Neural progenitor cell (in vitro differentiated cells): ENCODE results near the gene CLDN22. TPM values are rescaled to one million over a fixed set of nuclear protein-coding genes. Genes with fewer than 3 reads are reported as not detected.
A peak's percentile ranks its signal among the peaks of the same experiment; 100 is the strongest.

ENCODE experiments used
- DNase-seq: peaks from one replicate; pipeline ENCODE4 v3.0.0-alpha.2; 2016; ENCODE audit warnings: low spot score
- H2AFZ ChIP-seq: fragments of 200-600 bp; sonication (generic); replicated peaks from 2 replicates; pipeline ENCODE4 v1.6.1; 2016; ENCODE audit warnings: antibody characterized with exemption
- H3F3A ChIP-seq: fragments of 200-600 bp; sonication (generic); 2 replicates; pipeline ENCODE4 v1.6.1; 2016; ENCODE audit warnings: antibody characterized with exemption, low read depth
- H3K27ac ChIP-seq: fragments of 200-600 bp; sonication (generic); 2 replicates; pipeline ENCODE4 v1.5.1; 2016; ENCODE audit warnings: mild to moderate bottlenecking
- H3K27me3 ChIP-seq: fragments of 200-600 bp; sonication (generic); 2 replicates; pipeline ENCODE4 v1.6.1; 2016; ENCODE audit warnings: mild to moderate bottlenecking, moderate library complexity
- H3K36me3 ChIP-seq: fragments of 200-600 bp; sonication (generic); 2 replicates; pipeline ENCODE4 v1.5.1; 2016
- H3K4me1 ChIP-seq: fragments of 200-600 bp; sonication (generic); 2 replicates; pipeline ENCODE4 v1.6.1; 2016; ENCODE audit warnings: mixed run types
- H3K4me2 ChIP-seq: fragments of 200-600 bp; sonication (generic); 2 replicates; pipeline ENCODE4 v1.6.1; 2016
- H3K4me3 ChIP-seq: fragments of 200-600 bp; sonication (generic); 2 replicates; pipeline ENCODE4 v1.5.1; 2016
- H3K79me2 ChIP-seq: fragments of 200-600 bp; sonication (generic); 2 replicates; pipeline ENCODE4 v1.6.1; 2016; ENCODE audit warnings: low read depth
- H3K9ac ChIP-seq: fragments of 200-600 bp; sonication (generic); 2 replicates; pipeline ENCODE4 v1.6.1; 2016
- H3K9me3 ChIP-seq: fragments of 200-600 bp; sonication (generic); 2 replicates; pipeline ENCODE4 v1.5.1; 2016; ENCODE audit warnings: low read depth
- H4K20me1 ChIP-seq: fragments of 200-600 bp; sonication (generic); 2 replicates; pipeline ENCODE4 v1.6.1; 2016; ENCODE audit warnings: low read depth
- H3K27ac Mint-ChIP-seq: 3 replicates; pipeline ENCODE4 v1.8.0; 2021; ENCODE audit warnings: mixed read lengths
- H3K27me3 Mint-ChIP-seq: 2 replicates; pipeline ENCODE4 v1.8.0; 2022; ENCODE audit warnings: low read depth, mild to moderate bottlenecking, inconsistent platforms, moderate library complexity, mixed read lengths; ENCODE audit not compliant: insufficient read depth
- H3K36me3 Mint-ChIP-seq: 3 replicates; pipeline ENCODE4 v1.8.0; 2021; ENCODE audit warnings: mixed read lengths
- H3K4me1 Mint-ChIP-seq: 3 replicates; pipeline ENCODE4 v1.8.0; 2021; ENCODE audit warnings: mixed read lengths
- H3K4me3 Mint-ChIP-seq: 3 replicates; pipeline ENCODE4 v1.8.0; 2021; ENCODE audit warnings: mild to moderate bottlenecking, moderate library complexity, mixed read lengths
- H3K9me3 Mint-ChIP-seq: 3 replicates; pipeline ENCODE4 v1.8.0; 2020; ENCODE audit warnings: mixed read lengths
- EZH2 ChIP-seq: fragments of 200-600 bp; sonication (generic); IDR thresholded peaks from 2 replicates; pipeline ENCODE4 v1.6.1; 2017; ENCODE audit warnings: antibody characterized with exemption, mild to moderate bottlenecking, moderate library complexity
- EZH2phosphoT487 ChIP-seq: fragments of 200-600 bp; sonication (generic); IDR thresholded peaks from 2 replicates; pipeline ENCODE4 v1.6.1; 2017; ENCODE audit warnings: antibody characterized with exemption
- total RNA-seq: library from RNA; depleted of rRNA; stranded (reverse); fragments of >200 nt; gene quantifications from 2 replicates; pipeline ENCODE4 v1.2.3, GENCODE V29; 2015; ENCODE audit warnings: low replicate concordance
- TF ChIP-seq, protein P1 (sequence below): fragments of 200-600 bp; sonication (generic); IDR thresholded peaks from 2 replicates; pipeline ENCODE4 v1.5.1; 2017; ENCODE audit warnings: antibody characterized with exemption, mild to moderate bottlenecking

The CLDN22 gene
- total RNA-seq, 1 donor from 2014 or later, result not detected

DNA sequence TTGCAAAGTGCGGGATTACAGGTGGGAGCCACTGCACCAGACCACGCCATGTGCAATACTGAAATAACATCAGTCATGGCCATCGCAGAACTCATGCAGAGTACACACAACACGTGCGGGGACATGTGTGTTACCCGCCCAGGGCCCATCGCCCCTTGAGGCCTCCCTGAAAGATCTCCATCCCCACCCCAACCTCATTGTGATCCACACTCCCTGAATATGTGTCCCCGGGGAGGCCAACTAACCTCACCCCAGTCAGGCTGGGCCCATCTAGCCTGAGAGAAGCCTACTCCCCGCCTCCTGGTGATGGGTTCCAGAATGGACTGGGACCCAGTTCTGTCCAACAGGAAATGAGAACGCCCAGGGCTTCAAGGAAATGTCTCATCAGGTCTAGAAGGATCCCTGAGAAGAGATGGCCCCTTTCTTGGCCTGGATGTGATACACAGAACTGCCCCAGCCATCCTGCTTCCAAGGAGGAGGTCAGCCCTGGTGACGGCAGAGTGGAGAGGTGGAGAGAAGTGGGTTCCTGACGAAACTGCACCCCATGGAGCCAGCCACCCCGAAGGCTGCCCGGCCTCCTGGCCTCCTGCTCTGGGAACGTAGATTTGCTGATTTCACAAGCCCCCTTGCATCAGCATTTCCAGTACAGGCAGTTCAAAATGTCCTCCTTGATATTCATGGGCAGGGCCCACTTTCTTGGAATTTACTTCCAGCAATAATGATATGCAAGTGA, 24.6 kb upstream of the CLDN22 start:
- H3K4me1 Mint-ChIP-seq, result peaks cover 9% of the 10 kb centered on the region
- no peaks in the 10 kb centered on the region for H4K20me1 ChIP-seq
- TF ChIP-seq, protein P1, sequence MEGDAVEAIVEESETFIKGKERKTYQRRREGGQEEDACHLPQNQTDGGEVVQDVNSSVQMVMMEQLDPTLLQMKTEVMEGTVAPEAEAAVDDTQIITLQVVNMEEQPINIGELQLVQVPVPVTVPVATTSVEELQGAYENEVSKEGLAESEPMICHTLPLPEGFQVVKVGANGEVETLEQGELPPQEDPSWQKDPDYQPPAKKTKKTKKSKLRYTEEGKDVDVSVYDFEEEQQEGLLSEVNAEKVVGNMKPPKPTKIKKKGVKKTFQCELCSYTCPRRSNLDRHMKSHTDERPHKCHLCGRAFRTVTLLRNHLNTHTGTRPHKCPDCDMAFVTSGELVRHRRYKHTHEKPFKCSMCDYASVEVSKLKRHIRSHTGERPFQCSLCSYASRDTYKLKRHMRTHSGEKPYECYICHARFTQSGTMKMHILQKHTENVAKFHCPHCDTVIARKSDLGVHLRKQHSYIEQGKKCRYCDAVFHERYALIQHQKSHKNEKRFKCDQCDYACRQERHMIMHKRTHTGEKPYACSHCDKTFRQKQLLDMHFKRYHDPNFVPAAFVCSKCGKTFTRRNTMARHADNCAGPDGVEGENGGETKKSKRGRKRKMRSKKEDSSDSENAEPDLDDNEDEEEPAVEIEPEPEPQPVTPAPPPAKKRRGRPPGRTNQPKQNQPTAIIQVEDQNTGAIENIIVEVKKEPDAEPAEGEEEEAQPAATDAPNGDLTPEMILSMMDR, result no peak
- TF ChIP-seq EZH2phosphoT487 (no peak), EZH2 (no peak)
- no peak overlapping the region for H3K27ac ChIP-seq
- no peak overlapping the region for H3K4me3 ChIP-seq
- peak overlapping the region; percentile 60 for H2AFZ ChIP-seq
- no peaks in the 10 kb centered on the region for H3K27me3 ChIP-seq
- H3K36me3 ChIP-seq, result no peaks in the 10 kb centered on the region
- no peak overlapping the region for H3K9ac ChIP-seq
- peaks cover 8% of the 10 kb centered on the region for H3K9me3 Mint-ChIP-seq
- H3K4me1 ChIP-seq, result peaks cover 8% of the 10 kb centered on the region
- no peaks in the 10 kb centered on the region for H3K9me3 ChIP-seq
- H3K27ac Mint-ChIP-seq, result peak overlapping the region; percentile 60
- no peak for DNase-seq
- H3K4me3 Mint-ChIP-seq, result no peak overlapping the region
- H3K27me3 Mint-ChIP-seq, result peaks cover 14% of the 10 kb centered on the region
- no peaks in the 10 kb centered on the region for H3K79me2 ChIP-seq
- no peaks in the 10 kb centered on the region for H3F3A ChIP-seq
- H3K36me3 Mint-ChIP-seq, result no peaks in the 10 kb centered on the region
- no peak overlapping the region for H3K4me2 ChIP-seq

DNA sequence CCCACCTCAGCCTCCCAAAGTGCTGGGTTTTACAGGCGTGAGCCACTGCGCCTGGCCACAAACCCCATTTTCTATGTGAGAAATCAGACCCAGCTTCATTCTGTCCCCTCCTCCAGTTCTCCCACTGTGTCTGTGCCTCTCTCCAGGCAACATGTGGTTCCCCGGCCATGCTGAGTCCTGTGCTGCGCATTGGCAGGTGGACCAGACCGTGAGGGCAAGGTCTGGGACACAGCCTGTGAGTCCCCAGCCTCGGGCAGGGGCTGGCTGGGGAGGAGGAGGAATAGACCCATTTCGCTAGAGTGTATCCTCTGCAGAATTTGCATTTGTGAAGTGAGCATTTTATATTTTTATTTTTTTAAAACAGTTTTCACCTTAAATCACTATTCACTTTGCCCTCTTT, 23.7 kb upstream of the CLDN22 start:
- no peaks in the 10 kb centered on the region for H4K20me1 ChIP-seq
- peaks cover 8% of the 10 kb centered on the region for H3K4me1 ChIP-seq
- no peak overlapping the region for H3K27ac ChIP-seq
- H3K4me3 ChIP-seq, result no peak overlapping the region
- no peaks in the 10 kb centered on the region for H3K36me3 ChIP-seq
- Mint-ChIP-seq H3K36me3 (no peaks in the 10 kb centered on the region), H3K27me3 (peaks cover 12% of the 10 kb centered on the region), H3K27ac (no peak overlapping the region), H3K9me3 (peaks cover 5% of the 10 kb centered on the region), H3K4me1 (peaks cover 9% of the 10 kb centered on the region), H3K4me3 (no peak overlapping the region)
- H3K9me3 ChIP-seq, result no peaks in the 10 kb centered on the region
- no peaks in the 10 kb centered on the region for H3K79me2 ChIP-seq
- no peaks in the 10 kb centered on the region for H3F3A ChIP-seq
- no peaks in the 10 kb centered on the region for H3K27me3 ChIP-seq
- TF ChIP-seq, protein P1, result no peak
- TF ChIP-seq EZH2phosphoT487, result no peak
- no peak for TF ChIP-seq EZH2
- DNase-seq, result no peak
- no peak overlapping the region for H3K9ac ChIP-seq
- no peak overlapping the region for H3K4me2 ChIP-seq
- no peak overlapping the region for H2AFZ ChIP-seq

DNA sequence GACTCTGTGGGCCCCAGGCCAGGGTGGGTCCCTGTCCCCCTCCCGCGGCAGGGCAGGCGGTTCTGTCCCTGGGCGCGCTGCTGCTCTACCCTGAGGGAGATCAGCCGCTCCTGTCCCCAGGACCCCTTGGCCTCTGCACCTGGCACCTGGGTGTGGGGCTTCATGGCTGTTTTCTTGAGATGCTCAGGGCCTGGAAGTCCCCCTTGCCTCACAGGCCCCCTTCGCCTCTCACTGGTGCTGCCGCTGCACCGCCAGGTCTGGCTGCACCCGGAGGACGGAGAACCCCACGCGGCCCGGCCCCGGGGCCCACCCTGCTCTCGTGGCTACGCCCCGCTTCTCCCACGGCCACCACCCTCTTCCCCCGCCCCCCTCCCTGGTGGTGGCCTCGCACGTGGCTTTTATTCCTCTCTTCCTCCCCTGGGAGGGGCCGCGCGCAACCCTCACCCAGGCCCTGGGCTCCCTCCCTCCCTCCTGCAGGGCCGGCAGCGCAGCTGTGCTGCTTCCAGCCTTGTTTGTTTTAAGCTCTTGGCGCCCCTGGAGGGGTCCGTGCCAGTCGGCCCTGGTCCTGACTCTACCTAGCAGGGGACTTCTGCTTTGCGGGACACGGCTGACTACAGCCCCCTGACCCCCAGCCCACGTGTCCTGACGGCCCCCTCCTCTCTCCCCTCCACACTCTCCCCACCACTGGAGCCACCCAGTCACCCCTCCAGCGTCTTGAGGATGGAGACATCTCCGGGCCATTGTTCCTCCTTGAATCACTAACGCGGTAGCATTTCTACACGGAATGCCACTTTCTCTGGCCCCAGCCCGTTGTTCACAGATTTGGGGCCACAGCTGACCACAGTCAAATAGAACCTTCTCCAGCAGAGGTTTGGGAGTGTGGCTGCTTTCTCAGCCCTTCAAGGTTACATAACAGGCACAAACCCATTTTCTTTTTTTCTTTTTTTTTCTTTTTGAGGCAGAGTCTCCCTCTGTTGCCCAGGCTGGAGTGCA, 22.8 kb upstream of the CLDN22 start:
- no peak overlapping the region for H3K4me3 Mint-ChIP-seq
- no peak overlapping the region for H2AFZ ChIP-seq
- H3K4me2 ChIP-seq, result no peak overlapping the region
- peaks cover 9% of the 10 kb centered on the region for H3K4me1 Mint-ChIP-seq
- DNase-seq, result peak; percentile 30
- H3F3A ChIP-seq, result no peaks in the 10 kb centered on the region
- TF ChIP-seq, protein P1, result no peak
- TF ChIP-seq EZH2phosphoT487 (no peak), EZH2 (no peak)
- H3K9me3 ChIP-seq, result no peaks in the 10 kb centered on the region
- H3K4me3 ChIP-seq, result no peak overlapping the region
- no peaks in the 10 kb centered on the region for H3K36me3 ChIP-seq
- no peaks in the 10 kb centered on the region for H3K79me2 ChIP-seq
- H3K9me3 Mint-ChIP-seq, result peaks cover 7% of the 10 kb centered on the region
- H3K9ac ChIP-seq, result no peak overlapping the region
- peaks cover 8% of the 10 kb centered on the region for H3K27me3 Mint-ChIP-seq
- no peaks in the 10 kb centered on the region for H4K20me1 ChIP-seq
- no peaks in the 10 kb centered on the region for H3K36me3 Mint-ChIP-seq
- no peak overlapping the region for H3K27ac Mint-ChIP-seq
- H3K27ac ChIP-seq, result no peak overlapping the region
- H3K4me1 ChIP-seq, result peaks cover 8% of the 10 kb centered on the region
- H3K27me3 ChIP-seq, result no peaks in the 10 kb centered on the region
